ENCODE results near the gene UBL7.
A peak's percentile ranks its signal among the peaks of the same experiment; 100 is the strongest.

Gene UBL7

GRCh38 chr15:74422265-74422651 lies 38.7 kb downstream of the UBL7 start:
- DNase-seq = peak in 1 of 2 donors; percentile 4

GRCh38 chr15:74421302-74422245 lies 39.4 kb downstream of the UBL7 start:
- peak in 1 of 2 donors; percentile 3 for DNase-seq

DNA sequence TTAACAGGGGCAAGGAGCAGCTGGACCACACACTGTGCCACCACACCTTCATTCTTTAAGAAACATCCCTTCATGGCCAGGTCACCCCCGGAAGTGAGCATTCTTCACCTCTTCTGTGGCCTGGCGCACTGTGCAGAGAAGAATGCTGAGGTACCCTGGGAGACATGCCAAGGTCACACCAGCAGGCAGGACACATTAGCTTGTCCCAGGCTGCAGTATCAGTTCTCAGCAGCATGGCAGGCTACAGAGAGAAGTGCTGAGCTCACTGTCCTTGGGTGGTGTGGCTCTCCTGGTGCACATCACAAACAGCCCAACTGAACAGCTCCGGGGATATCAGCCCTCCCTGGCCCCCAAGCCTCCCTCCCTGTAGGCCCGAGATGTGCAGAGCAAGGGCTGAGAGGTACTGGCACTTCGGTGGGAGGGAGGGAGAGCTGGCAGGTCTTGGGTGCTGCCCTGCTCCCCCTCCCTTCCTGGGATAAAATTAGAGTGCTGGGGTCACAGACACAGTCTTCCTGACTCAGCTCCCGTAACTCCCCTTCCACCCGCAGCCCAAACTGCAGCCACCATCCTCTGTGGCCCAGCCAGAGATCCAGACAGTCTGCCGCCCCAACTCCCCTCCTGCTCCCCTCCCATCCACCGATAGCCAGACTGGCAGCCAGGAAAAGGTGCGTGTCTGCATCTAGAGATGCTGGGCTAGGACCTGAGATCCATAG lies 40.6 kb downstream of the UBL7 start:
- no peak for DNase-seq

DNA sequence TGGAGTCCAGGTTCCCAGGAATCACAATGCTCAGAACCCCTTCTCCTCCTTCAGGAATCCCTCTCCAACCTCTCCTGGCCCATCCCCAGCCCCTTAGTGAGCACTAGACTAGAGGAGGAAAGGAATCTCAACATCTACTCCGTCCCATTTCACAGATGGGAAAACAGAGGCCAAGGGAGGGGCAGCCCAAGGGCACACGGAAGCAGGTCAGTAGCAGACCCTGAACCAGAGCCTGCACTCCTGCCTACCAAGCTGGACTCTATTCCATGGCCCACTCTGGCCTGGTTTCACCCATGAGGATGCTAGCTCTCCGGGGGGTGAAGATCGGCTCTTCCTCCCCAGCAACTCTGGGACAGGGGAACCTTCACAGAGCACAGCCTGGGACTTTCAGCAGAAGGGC lies 41.5 kb downstream of the UBL7 start:
- DNase-seq = no peak

DNA sequence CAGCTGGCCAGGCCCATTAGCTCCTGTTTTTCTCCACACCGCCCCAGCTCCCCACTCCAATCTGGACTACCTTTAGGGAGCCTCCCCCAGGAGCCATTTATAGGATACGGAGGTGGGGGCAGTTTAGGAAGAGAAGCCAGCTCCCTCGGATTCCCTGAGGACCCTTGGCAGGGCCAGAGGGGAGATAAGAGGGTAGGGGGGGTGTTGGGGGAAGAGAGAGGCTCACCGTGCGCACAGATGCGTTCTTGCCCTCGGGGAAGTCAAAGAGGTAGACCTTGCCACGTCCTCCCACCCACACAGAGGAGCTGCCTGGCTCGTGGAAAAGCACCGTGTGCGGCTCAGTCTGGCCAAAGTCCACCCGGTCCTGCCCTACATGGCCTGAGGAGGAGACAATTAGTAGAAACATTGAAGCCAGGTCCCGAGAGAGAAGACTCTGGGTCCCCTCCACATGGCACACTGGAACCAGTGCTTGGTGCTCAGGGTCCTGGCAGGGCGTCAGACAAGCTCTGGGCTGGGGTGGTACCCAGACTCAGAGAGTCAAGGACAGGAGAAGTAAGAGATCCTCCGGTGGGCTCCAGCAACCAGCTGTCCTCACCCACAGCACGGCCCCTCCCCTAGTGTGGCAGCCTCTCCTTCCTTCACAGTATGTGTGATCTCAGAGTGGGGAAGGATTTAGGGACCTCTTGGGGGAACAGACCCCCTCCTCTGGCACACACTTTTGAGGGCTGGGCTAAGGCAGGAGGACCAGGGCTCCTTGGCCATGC lies 42.2 kb downstream of the UBL7 start:
- no peak for DNase-seq

DNA sequence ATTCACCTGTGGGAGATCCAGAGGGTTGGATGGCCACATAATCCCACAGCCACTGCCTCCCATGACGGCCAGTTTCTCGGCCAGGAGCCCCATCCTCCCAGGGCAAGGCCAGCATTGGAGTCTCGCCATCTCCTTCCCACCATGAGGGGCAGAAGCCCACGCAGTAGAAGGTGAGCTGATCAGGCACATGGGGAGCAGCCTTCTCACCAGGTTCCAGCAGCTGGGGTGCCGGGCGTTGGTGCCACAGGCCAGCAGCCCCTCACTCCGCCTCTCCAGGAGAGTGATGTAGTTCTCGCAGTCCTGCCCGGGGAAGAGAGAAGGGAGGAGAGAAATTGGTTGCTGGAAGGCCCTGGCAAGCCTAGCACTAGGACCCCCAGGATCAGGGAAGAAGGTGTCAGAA lies 43.3 kb downstream of the UBL7 start:
- no peak for DNase-seq

DNA sequence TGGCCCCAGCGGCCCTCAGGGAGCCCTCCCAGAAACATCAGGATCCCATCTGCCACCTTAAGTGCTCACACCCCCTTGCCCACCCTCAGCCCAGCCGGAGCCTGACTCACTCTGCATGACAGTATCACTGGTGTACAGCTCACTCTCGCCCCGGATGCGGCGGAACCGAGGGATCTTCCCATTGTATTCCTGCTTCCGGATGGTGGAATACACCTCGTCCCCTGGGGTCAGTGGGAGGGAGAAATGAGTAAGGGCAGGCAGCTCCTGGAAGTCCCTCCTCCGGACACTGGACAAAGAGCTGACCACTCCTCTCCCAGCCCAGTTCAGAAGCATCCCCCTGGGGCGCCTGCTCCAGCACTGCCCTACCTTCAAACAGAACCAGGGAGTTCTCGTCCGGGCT lies 43.7 kb downstream of the UBL7 start:
- DNase-seq = no peak

GRCh38 chr15:74415966-74416916 lies 44.7 kb downstream of the UBL7 start:
- DNase-seq = no peak

DNA sequence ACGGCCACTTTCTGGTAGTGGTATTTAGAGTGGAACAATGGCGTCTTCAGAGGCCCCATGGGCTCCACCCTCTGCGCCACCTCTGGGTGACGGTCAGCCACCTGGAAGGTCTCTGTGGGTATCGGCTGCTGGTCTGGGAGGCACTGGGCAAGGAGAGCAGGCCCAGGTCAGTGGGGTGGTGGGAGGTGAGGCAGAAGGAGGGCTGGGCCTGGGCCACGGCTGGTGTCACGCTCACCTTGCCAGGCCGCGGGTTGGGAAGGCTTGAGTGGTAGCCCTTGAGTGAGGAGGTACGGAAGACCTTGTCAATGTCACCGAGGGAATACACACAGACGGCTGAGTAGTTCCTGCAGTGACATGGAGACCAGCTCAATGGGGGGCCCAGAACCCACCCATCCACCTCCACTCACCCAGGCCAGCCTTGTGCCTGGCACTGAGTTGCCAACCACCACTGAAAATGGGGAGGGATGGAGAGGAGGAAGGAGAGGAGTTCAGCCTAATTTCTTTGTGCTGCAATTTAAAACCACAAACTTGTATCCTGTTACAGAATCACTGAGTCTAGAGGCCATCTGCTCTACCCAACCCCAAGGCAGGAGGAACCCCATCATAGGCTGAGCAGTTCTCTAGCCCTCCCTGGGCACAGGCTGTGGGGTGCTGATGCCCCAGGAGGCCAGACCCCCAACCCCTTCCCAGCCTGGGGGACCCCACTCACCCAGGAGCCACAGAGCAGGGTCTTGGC lies 46.2 kb downstream of the UBL7 start:
- no peak for DNase-seq

DNA sequence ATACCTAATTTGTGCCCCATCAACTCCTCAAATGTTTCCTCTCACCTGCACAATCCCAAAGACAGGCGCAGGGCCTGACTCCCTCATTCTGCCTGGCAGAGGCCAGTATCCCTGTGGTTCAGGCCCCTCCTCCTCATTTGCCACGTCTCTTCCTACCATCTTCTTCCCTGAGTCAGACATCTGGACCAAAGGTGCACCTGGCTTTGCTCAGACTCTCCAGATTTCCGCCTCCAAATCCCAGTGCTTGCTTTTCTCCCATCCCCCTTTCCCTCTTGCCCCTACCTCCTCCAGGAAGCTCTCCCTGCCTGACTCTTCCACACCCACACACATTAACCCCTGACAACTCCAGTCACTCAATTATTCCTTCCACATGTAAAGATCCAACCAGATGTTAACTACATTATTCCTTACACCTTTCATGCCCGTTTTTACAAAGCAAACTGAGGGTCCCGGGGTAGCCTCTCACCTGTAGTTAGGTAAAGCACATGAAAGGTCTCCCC lies 46.8 kb downstream of the UBL7 start:
- no peak for DNase-seq

DNA sequence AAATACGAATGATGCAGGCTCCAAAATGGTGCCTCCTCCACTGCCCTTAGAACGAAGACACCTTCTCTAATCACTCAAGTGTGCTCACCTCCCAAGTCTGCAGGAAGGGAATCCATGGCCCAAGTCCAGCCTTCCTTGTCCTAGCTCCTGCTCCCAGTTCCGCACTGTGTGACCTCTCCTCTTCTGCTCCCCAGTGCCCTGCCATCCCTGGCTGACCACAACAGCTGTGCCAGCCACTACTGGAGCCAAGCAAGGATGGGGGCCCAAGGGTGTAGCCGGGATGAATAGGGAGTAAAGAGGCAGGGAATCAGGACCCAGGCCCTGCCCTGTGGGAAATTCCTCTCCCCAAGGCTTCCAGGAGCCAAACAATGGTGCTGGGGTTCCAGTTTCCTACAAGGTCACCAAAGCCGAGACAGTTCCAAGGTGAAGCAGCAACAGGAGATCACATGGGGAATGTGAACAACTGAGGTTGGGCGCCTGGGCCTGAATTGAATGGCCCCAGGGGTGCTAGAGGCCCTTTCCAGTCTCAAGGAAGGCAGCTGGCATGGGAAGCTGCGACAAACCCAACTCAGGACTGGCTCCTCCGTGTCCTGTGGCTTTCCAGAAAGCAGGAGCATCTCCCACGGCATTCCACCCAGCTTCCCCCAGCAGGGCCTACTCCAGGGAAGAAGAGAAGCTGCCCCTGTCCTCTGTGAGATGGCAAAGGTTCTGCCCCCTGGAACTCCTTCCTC lies 47.4 kb downstream of the UBL7 start:
- no peak for DNase-seq

- DNase-seq = no peak
Measured at GRCh38 chr15:74412159-74412558, 48.8 kb downstream of the UBL7 start.

DNA sequence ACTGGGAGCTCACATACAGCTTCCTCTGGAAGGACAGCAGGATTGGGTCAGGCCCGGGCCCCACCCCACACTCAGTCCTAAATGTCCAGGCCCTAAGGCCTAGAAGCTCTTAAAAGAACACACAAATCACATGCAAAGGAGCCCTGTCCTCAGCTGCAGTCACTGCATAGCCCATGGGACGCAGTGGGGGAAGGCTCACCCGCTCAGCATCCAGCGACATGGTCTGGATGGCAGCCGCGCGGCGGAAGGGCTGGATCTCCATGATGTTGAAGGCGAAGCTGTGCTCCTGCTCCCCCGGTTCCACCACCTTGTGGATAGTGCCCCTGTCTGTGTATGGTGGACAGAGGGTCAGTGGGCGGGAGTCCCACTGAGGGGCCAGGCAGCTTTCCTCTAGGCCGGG lies 49.3 kb downstream of the UBL7 start:
- no peak for DNase-seq

- DNase-seq = no peak
Measured at GRCh38 chr15:74410502-74410901, 50.5 kb downstream of the UBL7 start.

GRCh38 chr15:74409225-74409624 lies 51.7 kb downstream of the UBL7 start:
- DNase-seq = no peak

- DNase-seq = no peak
Measured at GRCh38 chr15:74408815-74409214, 52.1 kb downstream of the UBL7 start.

- no peak for DNase-seq
Measured at GRCh38 chr15:74408385-74408784, 52.6 kb downstream of the UBL7 start.

DNA sequence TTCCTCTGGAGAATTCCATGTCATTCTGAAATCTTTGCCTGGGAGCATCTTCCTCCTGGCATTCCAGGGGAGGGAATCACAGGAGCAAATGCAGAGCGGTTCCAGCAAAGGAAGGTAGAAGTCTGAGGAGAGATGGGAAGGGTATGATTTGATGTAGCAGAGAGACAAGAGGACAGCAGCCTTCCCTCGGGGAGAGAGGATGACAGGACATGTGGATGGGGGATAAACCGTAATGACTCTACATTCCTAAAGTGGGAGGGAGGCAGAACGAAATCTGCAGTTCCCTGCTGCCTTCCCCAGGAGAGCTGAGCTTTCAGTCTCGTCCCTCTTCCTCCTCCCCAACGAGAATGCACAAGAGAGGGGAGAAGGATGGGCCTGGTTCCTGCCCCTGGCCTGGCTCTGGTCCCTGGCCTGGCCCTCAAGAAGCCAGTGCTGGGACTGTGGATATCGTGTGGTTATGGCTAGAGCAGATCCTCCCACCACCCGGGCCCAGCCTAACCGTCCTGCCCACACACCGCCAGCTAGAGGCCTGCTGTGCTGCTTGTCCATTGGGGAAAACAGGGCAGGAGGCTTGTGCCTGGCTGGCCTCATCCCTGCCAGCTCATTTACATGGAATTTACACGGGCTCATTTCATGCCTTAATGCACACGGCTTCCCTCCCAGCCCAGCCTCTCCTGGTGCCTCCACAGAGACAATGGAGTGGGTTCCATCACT lies 53.8 kb downstream of the UBL7 start:
- DNase-seq = no peak

- no peak for DNase-seq
Measured at GRCh38 chr15:74406517-74406916, 54.4 kb downstream of the UBL7 start.

- DNase-seq = no peak
Measured at GRCh38 chr15:74405823-74406222, 55.1 kb downstream of the UBL7 start.

All from activated CD4-positive, alpha-beta T cell treated with anti-CD3 and anti-CD28 coated beads for 4 hours (primary cell).